ENCODE measurements around the gene NOVA2.

DNA sequence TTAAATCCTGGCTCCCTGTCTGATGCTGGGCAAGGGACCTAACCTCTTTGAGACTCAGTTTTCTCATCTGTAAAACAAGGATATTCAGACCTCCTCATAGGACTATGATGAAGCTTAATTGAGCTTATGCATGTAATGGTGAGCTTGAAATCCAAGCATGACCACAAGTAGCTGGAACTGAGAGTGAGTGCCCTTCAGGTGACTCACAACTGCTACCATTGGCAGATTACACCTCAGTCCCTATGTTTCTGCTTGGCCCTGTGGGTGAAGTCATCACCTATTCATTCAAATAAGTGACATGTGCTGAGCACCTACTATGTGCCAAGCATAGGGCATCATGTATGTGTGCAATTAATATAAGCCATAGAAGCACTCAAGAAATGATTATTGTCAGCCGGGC is 25.7 kb downstream of the NOVA2 start:
- TF ChIP-seq, protein P1, sequence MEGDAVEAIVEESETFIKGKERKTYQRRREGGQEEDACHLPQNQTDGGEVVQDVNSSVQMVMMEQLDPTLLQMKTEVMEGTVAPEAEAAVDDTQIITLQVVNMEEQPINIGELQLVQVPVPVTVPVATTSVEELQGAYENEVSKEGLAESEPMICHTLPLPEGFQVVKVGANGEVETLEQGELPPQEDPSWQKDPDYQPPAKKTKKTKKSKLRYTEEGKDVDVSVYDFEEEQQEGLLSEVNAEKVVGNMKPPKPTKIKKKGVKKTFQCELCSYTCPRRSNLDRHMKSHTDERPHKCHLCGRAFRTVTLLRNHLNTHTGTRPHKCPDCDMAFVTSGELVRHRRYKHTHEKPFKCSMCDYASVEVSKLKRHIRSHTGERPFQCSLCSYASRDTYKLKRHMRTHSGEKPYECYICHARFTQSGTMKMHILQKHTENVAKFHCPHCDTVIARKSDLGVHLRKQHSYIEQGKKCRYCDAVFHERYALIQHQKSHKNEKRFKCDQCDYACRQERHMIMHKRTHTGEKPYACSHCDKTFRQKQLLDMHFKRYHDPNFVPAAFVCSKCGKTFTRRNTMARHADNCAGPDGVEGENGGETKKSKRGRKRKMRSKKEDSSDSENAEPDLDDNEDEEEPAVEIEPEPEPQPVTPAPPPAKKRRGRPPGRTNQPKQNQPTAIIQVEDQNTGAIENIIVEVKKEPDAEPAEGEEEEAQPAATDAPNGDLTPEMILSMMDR (IDR thresholded peaks at IDR 0.05) = no peak
- TF ChIP-seq EZH2 (IDR thresholded peaks at IDR 0.05; ENCODE audit: borderline replicate concordance, insufficient read depth, low read depth, low read length, poor library complexity, severe bottlenecking) = no peak

All from B cell (primary cell).